GM12878 (cell line): ENCODE measurements around the gene SIX1. TPM values are rescaled to one million over a fixed set of nuclear protein-coding genes. Genes with fewer than 3 reads are reported as not detected.

Experiments used
- ATAC-seq: fragments of 200-7000 bp; cut with Tn5 transposase; 3 replicates; pipeline ENCODE4 v1.9.1; 2020; ENCODE audit warnings: mild to moderate bottlenecking, moderate library complexity
- BruUV-seq: library from RNA; stranded (reverse); fragments of 400-500 nt; replicated peaks from 2 replicates; lab custom pipeline; 2021; lab: Mats Ljungman, UMichigan
- CTCF ChIA-PET: fragments of 300-600 bp; sonication (Branson Sonifier 250); formaldehyde crosslinking; extraction: SDS; loops from one replicate; lab custom pipeline; 2021; ENCODE audit warnings: inconsistent platforms; lab: Yijun Ruan, JAX
- POLR2A ChIA-PET: fragments of 350-600 bp; formaldehyde crosslinking; extraction: SDS; loops from one replicate; lab custom pipeline; 2021; ENCODE audit warnings: inconsistent platforms; lab: Charles Lee
- RAD21 ChIA-PET: fragments of 300-600 bp; sonication (Branson Sonifier 250); formaldehyde crosslinking; loops from one replicate; lab custom pipeline; 2023; ENCODE audit warnings: antibody characterized with exemption; ENCODE audit not compliant: unreplicated experiment; lab: Charles Lee
- SMC1A ChIA-PET: fragments of 300-600 bp; sonication (Branson Sonifier 250); formaldehyde crosslinking; loops from one replicate; lab custom pipeline; 2023; ENCODE audit not compliant: unreplicated experiment, uncharacterized antibody; lab: Charles Lee
- DNase-seq: peaks from one replicate; pipeline ENCODE4 v3.0.0-alpha.2; 2011; ENCODE audit warnings: low read depth, low spot score
- FAIRE-seq: peaks from 3 replicates; lab custom pipeline; 2011; peaks lifted over from hg19 to GRCh38; lab: Jason Lieb, UNC
- H2AFZ ChIP-seq: 2 replicates; pipeline ENCODE4 v1.6.0; 2011; ENCODE audit warnings: low read depth, low read length, control low read depth; ENCODE audit not compliant: control insufficient read depth
- H3K27ac ChIP-seq: 2 replicates; pipeline ENCODE4 v1.5.1; 2011; ENCODE audit warnings: control low read depth; ENCODE audit not compliant: control insufficient read depth, insufficient read depth
- H3K27me3 ChIP-seq, 2 experiments: replicated peaks in 1 of 2; 2 replicates each; pipeline versions ENCODE4 v1.6.0 to v1.6.1; 2011; ENCODE audit warnings: low read length in 1 of 2; ENCODE audit not compliant: control insufficient read depth in 2 of 2, insufficient read depth in 2 of 2
- H3K36me3 ChIP-seq, 2 experiments: 2 replicates each; pipeline ENCODE4 v1.5.1; 2011; ENCODE audit warnings: low read length in 1 of 2; ENCODE audit not compliant: control insufficient read depth in 2 of 2, insufficient read depth in 2 of 2
- H3K4me1 ChIP-seq: 2 replicates; pipeline ENCODE4 v1.6.1; 2011; ENCODE audit warnings: mild to moderate bottlenecking, low read length, moderate library complexity, mixed read lengths; ENCODE audit not compliant: control insufficient read depth, insufficient read depth
- H3K4me2 ChIP-seq: 2 replicates; pipeline ENCODE4 v1.6.0; 2011; ENCODE audit warnings: control low read depth; ENCODE audit not compliant: control insufficient read depth, insufficient read depth
- H3K4me3 ChIP-seq: fragments of 200-600 bp; sonication (generic); 2 replicates; pipeline ENCODE4 v1.5.1; 2016
- H3K79me2 ChIP-seq: 2 replicates; pipeline ENCODE4 v1.6.0; 2011; ENCODE audit warnings: low read length; ENCODE audit not compliant: control insufficient read depth, insufficient read depth
- H3K9ac ChIP-seq: 2 replicates; pipeline ENCODE4 v1.8.0; 2011; ENCODE audit warnings: low read length, control low read depth, mixed read lengths; ENCODE audit not compliant: control insufficient read depth, insufficient read depth
- H3K9me3 ChIP-seq: replicated peaks from 3 replicates; pipeline ENCODE4 v1.5.1; 2011; ENCODE audit warnings: mild to moderate bottlenecking, low read length; ENCODE audit not compliant: control insufficient read depth, insufficient read depth
- H4K20me1 ChIP-seq: 2 replicates; pipeline ENCODE4 v1.6.0; 2011; ENCODE audit not compliant: control insufficient read depth, insufficient read depth
- BACH1 ChIP-seq: fragments of 450-650 bp; IDR thresholded peaks from 2 replicates; pipeline ENCODE4 v1.6.1; 2017; ENCODE audit warnings: mild to moderate bottlenecking, borderline replicate concordance
- CBX3 ChIP-seq: fragments of 200-600 bp; sonication (generic); IDR thresholded peaks from 2 replicates; pipeline ENCODE4 v1.6.1; 2016; ENCODE audit warnings: low read depth, borderline replicate concordance
- CEBPB ChIP-seq, 2 experiments: fragments of 150-350 bp in 1 of 2; IDR thresholded peaks; 2 replicates each; pipeline ENCODE4 v1.6.1; 2012 to 2014; ENCODE audit warnings: low read depth in 2 of 2, low read length in 2 of 2, borderline replicate concordance in 1 of 2, inconsistent platforms in 1 of 2
- DPF2 ChIP-seq: fragments of 450-650 bp; IDR thresholded peaks from 2 replicates; pipeline ENCODE4 v1.6.1; 2017; ENCODE audit warnings: mild to moderate bottlenecking
- IKZF2 ChIP-seq, 2 experiments: fragments of 450-650 bp; IDR thresholded peaks; 2 replicates each; pipeline ENCODE4 v1.6.1; 2017; ENCODE audit warnings: mild to moderate bottlenecking in 2 of 2, moderate library complexity in 2 of 2
- NFYB ChIP-seq: IDR thresholded peaks from 2 replicates; pipeline ENCODE4 v1.6.1; 2011; ENCODE audit warnings: low read depth, mild to moderate bottlenecking, low read length, improper control_type of control experiment, moderate library complexity; ENCODE audit not compliant: insufficient read depth
- PAX8 ChIP-seq: fragments of 450-650 bp; IDR thresholded peaks from 2 replicates; pipeline ENCODE4 v1.6.1; 2017; ENCODE audit warnings: mild to moderate bottlenecking, moderate library complexity
- POLR2AphosphoS2 ChIP-seq: IDR thresholded peaks from 2 replicates; pipeline ENCODE4 v1.6.1; 2011; ENCODE audit warnings: low read depth, mild to moderate bottlenecking, low read length, improper control_type of control experiment, moderate library complexity
- SMAD1 ChIP-seq: fragments of 450-650 bp; IDR thresholded peaks from 2 replicates; pipeline ENCODE4 v1.6.1; 2018; ENCODE audit warnings: mild to moderate bottlenecking, low read depth; ENCODE audit not compliant: partially characterized antibody
- SMAD5 ChIP-seq: IDR thresholded peaks from 2 replicates; pipeline ENCODE4 v1.6.1; 2016; ENCODE audit warnings: antibody characterized with exemption, low read depth
- TBL1XR1 ChIP-seq: IDR thresholded peaks from 2 replicates; pipeline ENCODE4 v1.6.1; 2012; ENCODE audit warnings: low read depth, low read length, improper control_type of control experiment
- YY1 ChIP-seq: IDR thresholded peaks from 2 replicates; pipeline ENCODE4 v1.6.1; 2011; ENCODE audit warnings: low read depth, mild to moderate bottlenecking, low read length
- ZNF207 ChIP-seq: fragments of 450-650 bp; IDR thresholded peaks from 2 replicates; pipeline ENCODE4 v1.6.1; 2014; ENCODE audit warnings: antibody characterized with exemption, mild to moderate bottlenecking, borderline replicate concordance
- ZNF217 ChIP-seq: fragments of 450-650 bp; IDR thresholded peaks from 2 replicates; pipeline ENCODE4 v1.6.1; 2017; ENCODE audit warnings: antibody characterized with exemption, mild to moderate bottlenecking
- ZNF384 ChIP-seq: IDR thresholded peaks from 2 replicates; pipeline ENCODE4 v1.6.1; 2012; ENCODE audit warnings: low read depth, mild to moderate bottlenecking, low read length, improper control_type of control experiment, borderline replicate concordance
- in situ Hi-C: fragments of 300-500 bp; cut with MboI; formaldehyde crosslinking; loops from 9 replicates; pipeline ENCODE4 v1.14.3; 2018; ENCODE audit warnings: mixed read lengths
- intact Hi-C: fragments of 100-400 bp; cut with micrococcal nuclease; formaldehyde crosslinking; loops from one replicate; pipeline ENCODE4 v1.14.2; 2022; ENCODE audit not compliant: unreplicated experiment
- polyA plus RNA-seq, 11 experiments: library from polyadenylated mRNA; depleted of rRNA in 4 of 11; unstranded in 6 of 11; stranded (reverse) in 5 of 11; fragments of >200 nt; fragmentation: Nextera tagmentation in 4 of 11; fragmentation: Illumina TruSeq in 1 of 11; extraction: Ambion mirVana in 4 of 11; extraction: Trizol in 1 of 11; gene quantifications; 1 replicate in 1 of 11; 2 replicates in 10 of 11; pipeline versions ENCODE4 v1.2.1 to v1.2.3, GENCODE V29; 2011 to 2016; ENCODE audit warnings: inconsistent platforms in 2 of 11, missing spikeins in 2 of 11, low read depth in 1 of 11
- total RNA-seq, 4 experiments: library from RNA; depleted of rRNA in 3 of 4; stranded (reverse); fragments of >200 nt in 3 of 4; fragmentation: Illumina TruSeq in 1 of 4; extraction: Trizol in 1 of 4; gene quantifications; 2 replicates each; pipeline versions ENCODE4 v1.2.1 to v1.2.3, GENCODE V29; 2013 to 2021
- TF ChIP-seq, protein P1 (sequence below): fragments of 150-350 bp; IDR thresholded peaks from 2 replicates; pipeline ENCODE4 v1.6.1; 2016; ENCODE audit warnings: low read depth, low read length
- TF ChIP-seq, protein P2 (sequence below): fragments of 450-650 bp; IDR thresholded peaks from 2 replicates; pipeline ENCODE4 v1.6.1; 2017; ENCODE audit warnings: low read depth, mild to moderate bottlenecking, moderate library complexity
- TF ChIP-seq, protein P3 (sequence below): fragments of 450-650 bp; IDR thresholded peaks from 2 replicates; pipeline ENCODE4 v1.6.1; 2017; ENCODE audit warnings: mild to moderate bottlenecking

SIX1 gene
- total and polyA plus RNA-seq, 10 of the 15 experiments (the other 5 are each of a cell fraction or from before 2014, with no cell fraction given) = 0.03 to 0.06 (median 0.05) TPM; not detected in 5

DNA sequence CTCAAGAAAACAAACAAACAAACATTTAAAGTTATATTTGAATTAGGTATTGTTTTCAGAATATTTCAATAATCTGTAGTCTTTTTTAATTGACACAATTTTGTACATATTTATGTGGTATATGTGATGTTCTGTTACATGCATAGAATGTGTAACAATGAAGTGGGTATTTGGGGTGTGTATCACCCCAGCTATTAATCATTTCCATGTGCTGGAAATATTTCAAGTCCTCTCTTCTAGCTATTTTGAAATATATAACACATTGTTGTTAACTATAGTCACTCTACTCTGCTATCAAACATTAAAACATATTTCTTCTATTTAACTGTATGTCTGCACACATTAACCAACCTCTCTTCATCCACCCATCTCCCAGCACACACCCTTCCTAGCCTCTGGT, 32.0 kb upstream of the SIX1 start:
- no peak overlapping the region for H3K4me2 ChIP-seq
- no TSS peak for BruUV-seq
- SMC1A ChIA-PET = interaction anchor here (0.8 to 1.2 kb wide), 3 partner anchors 24 to 111 kb away, joined by 3 to 4 read pairs (median 3); no protein-coding TSS in a partner anchor
- POLR2A ChIA-PET = interaction anchor here (0.6 kb wide), 1 partner anchor 25 kb away, joined by 3 read pairs; no protein-coding TSS in a partner anchor
- intact Hi-C loops = no loop called here
- TF ChIP-seq DPF2 (no peak), YY1 (no peak), BACH1 (no peak), SMAD1 (no peak), ZNF384 (no peak), SMAD5 (no peak), POLR2AphosphoS2 (no peak), NFYB (no peak), CEBPB (IDR thresholded peaks at IDR 0.05; ENCODE audit: borderline replicate concordance in 1 of 2, low read depth in 2 of 2, low read length in 2 of 2) (no peak), CBX3 (no peak), ZNF207 (no peak), PAX8 (no peak), ZNF217 (no peak), TBL1XR1 (no peak), IKZF2 (IDR thresholded peaks at IDR 0.05) (no peak)
- TF ChIP-seq, protein P1, sequence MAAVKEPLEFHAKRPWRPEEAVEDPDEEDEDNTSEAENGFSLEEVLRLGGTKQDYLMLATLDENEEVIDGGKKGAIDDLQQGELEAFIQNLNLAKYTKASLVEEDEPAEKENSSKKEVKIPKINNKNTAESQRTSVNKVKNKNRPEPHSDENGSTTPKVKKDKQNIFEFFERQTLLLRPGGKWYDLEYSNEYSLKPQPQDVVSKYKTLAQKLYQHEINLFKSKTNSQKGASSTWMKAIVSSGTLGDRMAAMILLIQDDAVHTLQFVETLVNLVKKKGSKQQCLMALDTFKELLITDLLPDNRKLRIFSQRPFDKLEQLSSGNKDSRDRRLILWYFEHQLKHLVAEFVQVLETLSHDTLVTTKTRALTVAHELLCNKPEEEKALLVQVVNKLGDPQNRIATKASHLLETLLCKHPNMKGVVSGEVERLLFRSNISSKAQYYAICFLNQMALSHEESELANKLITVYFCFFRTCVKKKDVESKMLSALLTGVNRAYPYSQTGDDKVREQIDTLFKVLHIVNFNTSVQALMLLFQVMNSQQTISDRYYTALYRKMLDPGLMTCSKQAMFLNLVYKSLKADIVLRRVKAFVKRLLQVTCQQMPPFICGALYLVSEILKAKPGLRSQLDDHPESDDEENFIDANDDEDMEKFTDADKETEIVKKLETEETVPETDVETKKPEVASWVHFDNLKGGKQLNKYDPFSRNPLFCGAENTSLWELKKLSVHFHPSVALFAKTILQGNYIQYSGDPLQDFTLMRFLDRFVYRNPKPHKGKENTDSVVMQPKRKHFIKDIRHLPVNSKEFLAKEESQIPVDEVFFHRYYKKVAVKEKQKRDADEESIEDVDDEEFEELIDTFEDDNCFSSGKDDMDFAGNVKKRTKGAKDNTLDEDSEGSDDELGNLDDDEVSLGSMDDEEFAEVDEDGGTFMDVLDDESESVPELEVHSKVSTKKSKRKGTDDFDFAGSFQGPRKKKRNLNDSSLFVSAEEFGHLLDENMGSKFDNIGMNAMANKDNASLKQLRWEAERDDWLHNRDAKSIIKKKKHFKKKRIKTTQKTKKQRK = no peak
- TF ChIP-seq, protein P2, sequence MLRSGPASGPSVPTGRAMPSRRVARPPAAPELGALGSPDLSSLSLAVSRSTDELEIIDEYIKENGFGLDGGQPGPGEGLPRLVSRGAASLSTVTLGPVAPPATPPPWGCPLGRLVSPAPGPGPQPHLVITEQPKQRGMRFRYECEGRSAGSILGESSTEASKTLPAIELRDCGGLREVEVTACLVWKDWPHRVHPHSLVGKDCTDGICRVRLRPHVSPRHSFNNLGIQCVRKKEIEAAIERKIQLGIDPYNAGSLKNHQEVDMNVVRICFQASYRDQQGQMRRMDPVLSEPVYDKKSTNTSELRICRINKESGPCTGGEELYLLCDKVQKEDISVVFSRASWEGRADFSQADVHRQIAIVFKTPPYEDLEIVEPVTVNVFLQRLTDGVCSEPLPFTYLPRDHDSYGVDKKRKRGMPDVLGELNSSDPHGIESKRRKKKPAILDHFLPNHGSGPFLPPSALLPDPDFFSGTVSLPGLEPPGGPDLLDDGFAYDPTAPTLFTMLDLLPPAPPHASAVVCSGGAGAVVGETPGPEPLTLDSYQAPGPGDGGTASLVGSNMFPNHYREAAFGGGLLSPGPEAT = no peak
- TF ChIP-seq, protein P3, sequence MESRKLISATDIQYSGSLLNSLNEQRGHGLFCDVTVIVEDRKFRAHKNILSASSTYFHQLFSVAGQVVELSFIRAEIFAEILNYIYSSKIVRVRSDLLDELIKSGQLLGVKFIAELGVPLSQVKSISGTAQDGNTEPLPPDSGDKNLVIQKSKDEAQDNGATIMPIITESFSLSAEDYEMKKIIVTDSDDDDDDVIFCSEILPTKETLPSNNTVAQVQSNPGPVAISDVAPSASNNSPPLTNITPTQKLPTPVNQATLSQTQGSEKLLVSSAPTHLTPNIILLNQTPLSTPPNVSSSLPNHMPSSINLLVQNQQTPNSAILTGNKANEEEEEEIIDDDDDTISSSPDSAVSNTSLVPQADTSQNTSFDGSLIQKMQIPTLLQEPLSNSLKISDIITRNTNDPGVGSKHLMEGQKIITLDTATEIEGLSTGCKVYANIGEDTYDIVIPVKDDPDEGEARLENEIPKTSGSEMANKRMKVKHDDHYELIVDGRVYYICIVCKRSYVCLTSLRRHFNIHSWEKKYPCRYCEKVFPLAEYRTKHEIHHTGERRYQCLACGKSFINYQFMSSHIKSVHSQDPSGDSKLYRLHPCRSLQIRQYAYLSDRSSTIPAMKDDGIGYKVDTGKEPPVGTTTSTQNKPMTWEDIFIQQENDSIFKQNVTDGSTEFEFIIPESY = no peak
- no peaks in the 10 kb centered on the region for H4K20me1 ChIP-seq
- in situ Hi-C loops = no loop called here
- no peaks in the 10 kb centered on the region for H3K4me1 ChIP-seq
- FAIRE-seq (no peak), DNase-seq (no peak), ATAC-seq (no peak)
- H3K79me2 ChIP-seq = no peaks in the 10 kb centered on the region
- no peaks in the 10 kb centered on the region for H3K36me3 ChIP-seq
- H2AFZ ChIP-seq = no peak overlapping the region
- RAD21 ChIA-PET = no interaction called here
- no peak overlapping the region for H3K4me3 ChIP-seq
- no peaks in the 10 kb centered on the region for H3K9me3 ChIP-seq
- no peak overlapping the region for H3K9ac ChIP-seq
- no peak overlapping the region for H3K27ac ChIP-seq
- no peaks in the 10 kb centered on the region for H3K27me3 ChIP-seq
- CTCF ChIA-PET = no interaction called here
